A549 (cell line): ENCODE results near the gene TNNI3K.

Experiments
- CHD4 ChIP-seq: fragments of 200-600 bp; sonication (generic); IDR thresholded peaks from 2 replicates; pipeline ENCODE4 v1.6.1; 2016; ENCODE audit warnings: antibody characterized with exemption, mild to moderate bottlenecking, borderline replicate concordance
- CTCF ChIP-seq: fragments of >200 bp; sonication (Bioruptor Twin); formaldehyde crosslinking; IDR thresholded peaks from 3 replicates; pipeline ENCODE4 v1.5.1; 2016
- FOSL2 ChIP-seq, 2 experiments: fragments of 450-650 bp in 1 of 2; fragments of >200 bp in 1 of 2; sonication (Bioruptor Twin) in 1 of 2; formaldehyde crosslinking; IDR thresholded peaks; 2 replicates each; pipeline versions ENCODE4 v1.5.0 to v1.6.1; 2016 to 2020; ENCODE audit warnings: mild to moderate bottlenecking in 1 of 2, moderate library complexity in 1 of 2
- PHF8 ChIP-seq: fragments of 200-600 bp; sonication (generic); IDR thresholded peaks from 2 replicates; pipeline ENCODE4 v1.6.1; 2016; ENCODE audit warnings: low read depth, mild to moderate bottlenecking, antibody characterized with exemption, moderate library complexity, borderline replicate concordance
- RAD21 ChIP-seq, 2 experiments: fragments of >200 bp in 1 of 2; sonication (Bioruptor Twin) in 1 of 2; formaldehyde crosslinking in 1 of 2; IDR thresholded peaks in 1 of 2; conservative IDR thresholded peaks in 1 of 2; 2 replicates in 1 of 2; 3 replicates in 1 of 2; pipeline ENCODE4 v1.6.1; 2012 to 2018; ENCODE audit warnings: inconsistent platforms in 1 of 2
- REST ChIP-seq: fragments of 200-600 bp; sonication (generic); IDR thresholded peaks from 2 replicates; pipeline ENCODE4 v1.6.1; 2016; ENCODE audit warnings: antibody characterized with exemption, mild to moderate bottlenecking, moderate library complexity
- ZNF302 ChIP-seq: fragments of 250-450 bp; sonication (Bioruptor Pico); IDR thresholded peaks from 2 replicates; pipeline ENCODE4 v1.9.0; 2021; ENCODE audit warnings: inconsistent platforms, mild to moderate bottlenecking, moderate library complexity

DNA sequence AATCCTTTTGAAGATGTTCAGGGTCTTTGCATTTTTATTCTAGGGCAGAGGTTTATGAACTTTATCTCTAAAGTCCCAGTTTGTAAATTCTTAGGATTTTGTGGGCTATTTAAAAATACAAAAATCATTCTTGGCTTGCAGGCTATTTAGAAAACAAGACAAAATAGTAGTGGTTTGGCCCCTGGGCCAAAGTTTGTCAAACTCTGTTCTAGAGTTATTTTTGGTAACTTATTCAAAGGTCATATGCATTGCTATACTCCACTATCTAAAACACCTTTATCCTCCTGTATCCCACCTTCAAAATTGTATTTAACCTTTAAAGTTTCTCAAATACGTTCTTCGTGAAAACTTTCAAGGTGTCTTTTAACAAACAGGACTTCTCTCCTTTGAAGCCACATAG is 352.7 kb downstream of the TNNI3K start:
- no peak for TF ChIP-seq CTCF
- TF ChIP-seq CHD4 = no peak
- TF ChIP-seq RAD21 (conservative IDR thresholded peaks at IDR 0.05 in 1 of 2, IDR thresholded peaks at IDR 0.05 in 1 of 2) = no peak
- TF ChIP-seq FOSL2 (IDR thresholded peaks at IDR 0.05) = no peak
- TF ChIP-seq FOSL2 (CRISPR knock-in tag; IDR thresholded peaks at IDR 0.05) = no peak
- TF ChIP-seq ZNF302 (CRISPR knock-in tag) = no peak
- TF ChIP-seq REST = no peak
- no peak for TF ChIP-seq PHF8
